WI38 (cell line): Measurements from ENCODE around the gene BCL2L1.

Experiments used
- H3K4me3 ChIP-seq: 2 replicates; pipeline ENCODE4 v1.5.1; 2011; ENCODE audit warnings: low read depth, mild to moderate bottlenecking, control low read depth, low read length
- TF ChIP-seq, protein P1 (sequence below): IDR thresholded peaks from 2 replicates; pipeline ENCODE4 v1.5.1; 2012; ENCODE audit warnings: low read depth, mild to moderate bottlenecking, control low read depth, low read length

BCL2L1 gene

DNA sequence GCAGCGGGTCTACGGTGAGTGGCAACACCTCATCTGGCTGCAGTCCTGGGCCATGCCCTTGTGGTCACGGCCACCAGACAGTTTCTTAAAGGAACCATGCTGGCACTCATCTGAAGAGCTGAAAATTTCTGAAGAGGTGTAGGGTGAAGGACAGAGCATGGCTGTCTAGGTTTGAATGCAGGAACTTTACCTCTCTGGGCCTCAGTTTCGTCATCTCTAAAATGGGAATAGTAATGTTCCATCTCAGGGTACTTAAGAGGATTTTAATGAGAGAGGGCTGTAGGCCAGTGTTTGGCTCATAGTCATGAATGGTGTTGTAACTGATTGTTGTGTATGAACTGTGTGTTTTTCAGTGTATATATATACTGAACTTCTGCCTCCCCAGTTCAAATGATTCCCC lies 79.1 kb downstream of the BCL2L1 start:
- no peak overlapping the region for H3K4me3 ChIP-seq
- TF ChIP-seq, protein P1, sequence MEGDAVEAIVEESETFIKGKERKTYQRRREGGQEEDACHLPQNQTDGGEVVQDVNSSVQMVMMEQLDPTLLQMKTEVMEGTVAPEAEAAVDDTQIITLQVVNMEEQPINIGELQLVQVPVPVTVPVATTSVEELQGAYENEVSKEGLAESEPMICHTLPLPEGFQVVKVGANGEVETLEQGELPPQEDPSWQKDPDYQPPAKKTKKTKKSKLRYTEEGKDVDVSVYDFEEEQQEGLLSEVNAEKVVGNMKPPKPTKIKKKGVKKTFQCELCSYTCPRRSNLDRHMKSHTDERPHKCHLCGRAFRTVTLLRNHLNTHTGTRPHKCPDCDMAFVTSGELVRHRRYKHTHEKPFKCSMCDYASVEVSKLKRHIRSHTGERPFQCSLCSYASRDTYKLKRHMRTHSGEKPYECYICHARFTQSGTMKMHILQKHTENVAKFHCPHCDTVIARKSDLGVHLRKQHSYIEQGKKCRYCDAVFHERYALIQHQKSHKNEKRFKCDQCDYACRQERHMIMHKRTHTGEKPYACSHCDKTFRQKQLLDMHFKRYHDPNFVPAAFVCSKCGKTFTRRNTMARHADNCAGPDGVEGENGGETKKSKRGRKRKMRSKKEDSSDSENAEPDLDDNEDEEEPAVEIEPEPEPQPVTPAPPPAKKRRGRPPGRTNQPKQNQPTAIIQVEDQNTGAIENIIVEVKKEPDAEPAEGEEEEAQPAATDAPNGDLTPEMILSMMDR: no peak

DNA sequence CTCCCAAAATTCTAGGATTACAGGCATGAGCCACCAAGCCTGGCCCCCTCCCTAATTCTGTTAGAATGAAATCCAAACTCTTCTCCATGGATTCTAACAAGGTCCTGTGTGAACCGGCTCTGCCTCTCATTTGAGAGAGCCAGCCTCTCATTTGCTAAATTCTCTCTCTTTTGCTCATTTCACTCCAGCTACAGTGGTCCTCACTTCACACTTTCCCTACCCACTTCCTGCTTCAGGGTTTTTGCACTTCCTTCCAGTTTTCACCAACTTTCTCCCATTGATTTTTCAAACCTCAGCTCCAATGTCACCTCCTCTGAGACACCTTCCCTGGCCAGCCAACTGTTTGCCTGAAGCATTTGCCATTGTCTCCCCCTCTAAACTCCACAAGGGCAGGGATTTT lies 79.8 kb downstream of the BCL2L1 start:
- TF ChIP-seq, protein P1: no peak
- H3K4me3 ChIP-seq: no peak overlapping the region

DNA sequence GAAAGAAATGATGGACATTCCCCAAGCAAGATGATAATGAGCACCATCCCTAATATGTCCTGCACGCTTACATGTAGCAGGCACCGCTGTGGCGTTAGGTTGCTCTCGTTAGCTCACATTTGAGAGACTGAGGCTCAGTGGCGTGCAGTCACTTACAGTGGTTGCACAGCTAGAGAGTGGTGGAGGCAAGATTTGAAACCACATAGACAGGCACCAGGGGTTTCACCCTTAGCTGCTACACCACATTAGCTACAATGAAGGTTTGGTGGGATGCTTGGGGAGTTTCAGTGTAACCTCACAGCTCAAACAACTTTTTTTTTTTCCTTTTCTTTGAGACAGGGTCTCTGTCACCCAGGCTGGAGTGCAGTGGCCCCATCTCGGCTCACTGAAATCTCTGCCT lies 81.3 kb downstream of the BCL2L1 start:
- H3K4me3 ChIP-seq: no peak overlapping the region
- TF ChIP-seq, protein P1: no peak

DNA sequence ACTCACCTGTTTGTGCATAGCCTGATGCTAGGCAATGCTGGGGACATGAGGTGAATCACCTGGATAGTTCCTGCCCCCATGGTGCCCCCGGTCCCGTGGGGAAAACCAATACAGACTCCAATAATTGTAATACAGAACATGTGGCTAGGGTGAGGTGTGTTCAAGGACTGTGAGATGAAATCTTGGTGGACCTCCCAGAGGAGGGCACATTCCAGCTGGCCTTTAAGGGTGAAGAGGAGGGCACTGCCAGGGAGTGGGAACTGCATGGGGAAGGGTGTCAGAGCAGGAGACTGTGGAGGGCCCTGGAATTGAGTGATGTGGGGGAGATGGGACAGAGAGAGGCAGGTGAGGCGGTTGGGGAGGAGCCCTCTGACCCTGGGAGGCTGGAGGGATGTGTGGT lies 82.4 kb downstream of the BCL2L1 start:
- TF ChIP-seq, protein P1: no peak
- no peak overlapping the region for H3K4me3 ChIP-seq

DNA sequence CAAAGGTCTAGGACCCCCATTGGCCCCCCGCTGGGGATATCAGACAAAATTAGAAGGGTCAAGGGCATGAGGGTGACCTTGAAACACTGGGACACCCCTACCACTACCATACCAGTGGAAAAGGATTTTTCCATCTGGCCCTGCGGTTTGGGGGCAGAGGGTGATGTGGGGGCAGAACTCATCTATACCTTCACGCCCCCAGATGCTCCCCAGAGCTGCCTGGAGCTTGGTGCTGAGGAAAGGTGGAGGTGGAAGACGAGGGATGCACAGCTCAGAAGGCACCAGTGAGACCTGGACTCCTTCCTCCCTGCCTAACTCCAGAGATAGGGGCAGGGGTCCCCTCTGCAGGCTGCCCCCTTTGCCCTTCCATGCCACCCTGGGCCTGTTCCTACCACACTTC lies 83.9 kb downstream of the BCL2L1 start:
- H3K4me3 ChIP-seq: no peak overlapping the region

DNA sequence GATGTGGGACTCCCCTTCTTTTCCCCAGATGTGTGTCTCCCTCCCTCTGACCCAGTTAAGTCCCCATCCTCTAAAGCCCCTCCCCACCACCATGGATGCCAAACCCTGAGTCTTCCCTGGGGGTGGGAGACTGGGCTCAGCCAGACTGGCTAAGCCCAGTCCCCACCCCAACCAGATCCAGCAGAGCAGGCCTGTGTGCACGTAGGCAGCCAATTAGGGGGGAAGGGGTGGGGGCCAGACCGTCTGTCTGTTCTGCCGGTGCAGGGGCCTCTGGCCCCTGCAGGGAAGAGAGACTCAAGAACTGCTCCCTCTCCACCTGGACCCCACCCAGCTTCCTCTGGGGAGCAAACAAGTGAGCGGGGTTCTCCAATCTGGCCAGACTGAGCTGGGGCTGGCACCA lies 84.4 kb downstream of the BCL2L1 start:
- TF ChIP-seq, protein P1: no peak
- H3K4me3 ChIP-seq: no peak overlapping the region

More for the DNA sequence above, 83.9 kb downstream of the BCL2L1 start:
- TF ChIP-seq, protein P1: no peak

DNA sequence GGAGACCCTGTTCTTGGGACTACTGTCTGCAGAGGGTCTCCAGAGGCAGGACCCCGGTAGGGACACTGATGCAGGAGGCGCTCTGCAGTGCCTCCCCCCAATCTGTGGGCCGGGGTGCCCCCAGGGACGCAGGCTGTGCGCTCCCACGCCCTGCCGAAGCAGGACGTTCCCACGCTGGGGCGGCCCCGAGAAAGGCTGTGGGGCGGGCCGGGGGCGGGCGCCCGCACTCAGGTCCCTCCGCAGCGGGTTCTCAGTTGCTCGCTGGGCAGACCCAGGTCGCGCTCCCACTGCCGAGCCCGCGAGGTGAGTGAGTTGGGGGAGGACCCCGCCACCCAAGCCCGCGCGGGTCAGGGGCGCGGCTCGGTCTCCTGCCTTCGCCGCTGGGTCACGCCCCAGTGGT lies 85.0 kb downstream of the BCL2L1 start, which contains the start of gene COX4I2:
Gene COX4I2, plus strand, starts transcription at position 253 of the 400 bp plus-strand sequence. CDS start 1,106 bp downstream, outside the sequence.
- TF ChIP-seq, protein P1: no peak
- no peak within 1 kb of the TSS for H3K4me3 ChIP-seq
